Measurements from ENCODE around the gene APCDD1L.

Gene APCDD1L

GRCh38 chr20:58453391-58453790 is 61.8 kb downstream of the APCDD1L start:
- H3K36me3 ChIP-seq (ENCODE audit: insufficient read depth, low read length), result peaks cover 8% of the 10 kb centered on the region
- no peak overlapping the region for H3K9ac ChIP-seq (ENCODE audit: insufficient read length)
- no peak overlapping the region for H3K4me3 ChIP-seq
- no peak for DNase-seq (ENCODE audit: low read depth, low spot score)
- no peak overlapping the region for H3K27ac ChIP-seq
- H3K9me3 ChIP-seq (ENCODE audit: low read depth, low read length), result 0 out of 2 replicates have a peak, but pooled peaks cover 8% of the 10 kb centered on the region
- TF ChIP-seq POLR2AphosphoS5 (IDR thresholded peaks at IDR 0.05; ENCODE audit: borderline replicate concordance, low read depth, low read length), result no peak
- TF ChIP-seq FOXP2 (optimal IDR thresholded peaks at IDR 0.05; ENCODE audit: control extremely low read depth, extremely low read length, insufficient read depth), result no peak
- TF ChIP-seq EZH2 (IDR thresholded peaks at IDR 0.05), result no peak

GRCh38 chr20:58452667-58453255 is 62.4 kb downstream of the APCDD1L start:
- TF ChIP-seq POLR2AphosphoS5 (IDR thresholded peaks at IDR 0.05; ENCODE audit: borderline replicate concordance, low read depth, low read length), result no peak
- no peak for TF ChIP-seq FOXP2 (optimal IDR thresholded peaks at IDR 0.05; ENCODE audit: control extremely low read depth, extremely low read length, insufficient read depth)
- TF ChIP-seq EZH2 (IDR thresholded peaks at IDR 0.05), result no peak
- Histone ChIP-seq H3K27ac (no peak overlapping the region), H3K9ac (ENCODE audit: insufficient read length) (no peak overlapping the region), H3K4me3 (no peak overlapping the region), H3K9me3 (ENCODE audit: low read depth, low read length) (0 out of 2 replicates have a peak, but pooled peaks cover 8% of the 10 kb centered on the region), H3K36me3 (ENCODE audit: insufficient read depth, low read length) (peaks cover 14% of the 10 kb centered on the region)
- no peak for DNase-seq (ENCODE audit: low read depth, low spot score)

GRCh38 chr20:58450254-58450653 is 64.9 kb downstream of the APCDD1L start:
- DNase-seq (ENCODE audit: low read depth, low spot score), result no peak
- Histone ChIP-seq H3K36me3 (ENCODE audit: insufficient read depth, low read length) (peaks cover 34% of the 10 kb centered on the region), H3K9ac (ENCODE audit: insufficient read length) (no peak overlapping the region)

GRCh38 chr20:58449681-58450221 is 65.4 kb downstream of the APCDD1L start:
- Histone ChIP-seq H3K4me3 (no peak overlapping the region), H3K36me3 (ENCODE audit: insufficient read depth, low read length) (peaks cover 39% of the 10 kb centered on the region), H3K9ac (ENCODE audit: insufficient read length) (no peak overlapping the region), H3K9me3 (ENCODE audit: low read depth, low read length) (0 out of 2 replicates have a peak, but pooled peaks cover 8% of the 10 kb centered on the region), H3K27ac (no peak overlapping the region)
- DNase-seq (ENCODE audit: low read depth, low spot score), result no peak
- TF ChIP-seq POLR2AphosphoS5 (IDR thresholded peaks at IDR 0.05; ENCODE audit: borderline replicate concordance, low read depth, low read length), result no peak
- TF ChIP-seq FOXP2 (optimal IDR thresholded peaks at IDR 0.05; ENCODE audit: control extremely low read depth, extremely low read length, insufficient read depth), result no peak
- TF ChIP-seq EZH2 (IDR thresholded peaks at IDR 0.05), result no peak

More at GRCh38 chr20:58450254-58450653, 64.9 kb downstream of the APCDD1L start:
- Histone ChIP-seq H3K27ac (no peak overlapping the region), H3K4me3 (no peak overlapping the region), H3K9me3 (ENCODE audit: low read depth, low read length) (0 out of 2 replicates have a peak, but pooled peaks cover 8% of the 10 kb centered on the region)
- TF ChIP-seq FOXP2 (optimal IDR thresholded peaks at IDR 0.05; ENCODE audit: control extremely low read depth, extremely low read length, insufficient read depth) (no peak), EZH2 (IDR thresholded peaks at IDR 0.05) (no peak), POLR2AphosphoS5 (IDR thresholded peaks at IDR 0.05; ENCODE audit: borderline replicate concordance, low read depth, low read length) (no peak)

- peaks cover 47% of the 10 kb centered on the region for H3K36me3 ChIP-seq (ENCODE audit: insufficient read depth, low read length)
- no peak for DNase-seq (ENCODE audit: low read depth, low spot score)
- no peak overlapping the region for H3K4me3 ChIP-seq
- no peak overlapping the region for H3K9ac ChIP-seq (ENCODE audit: insufficient read length)
- TF ChIP-seq POLR2AphosphoS5 (IDR thresholded peaks at IDR 0.05; ENCODE audit: borderline replicate concordance, low read depth, low read length) (no peak), EZH2 (IDR thresholded peaks at IDR 0.05) (no peak), FOXP2 (optimal IDR thresholded peaks at IDR 0.05; ENCODE audit: control extremely low read depth, extremely low read length, insufficient read depth) (no peak)
- H3K9me3 ChIP-seq (ENCODE audit: low read depth, low read length), result 0 out of 2 replicates have a peak, but pooled peaks cover under 1% of the 10 kb centered on the region
- H3K27ac ChIP-seq, result no peak overlapping the region
Observed at GRCh38 chr20:58448958-58449357, 66.2 kb downstream of the APCDD1L start.

GRCh38 chr20:58447511-58448391 is 67.4 kb downstream of the APCDD1L start:
- no peak for DNase-seq (ENCODE audit: low read depth, low spot score)

GRCh38 chr20:58446960-58447265 is 68.3 kb downstream of the APCDD1L start:
- no peak overlapping the region for H3K9ac ChIP-seq (ENCODE audit: insufficient read length)
- H3K36me3 ChIP-seq (ENCODE audit: insufficient read depth, low read length), result peaks cover 66% of the 10 kb centered on the region
- no peak for DNase-seq (ENCODE audit: low read depth, low spot score)
- no peaks in the 10 kb centered on the region for H3K9me3 ChIP-seq (ENCODE audit: low read depth, low read length)
- H3K4me3 ChIP-seq, result no peak overlapping the region
- no peak overlapping the region for H3K27ac ChIP-seq
- no peak for TF ChIP-seq FOXP2 (optimal IDR thresholded peaks at IDR 0.05; ENCODE audit: control extremely low read depth, extremely low read length, insufficient read depth)
- no peak for TF ChIP-seq POLR2AphosphoS5 (IDR thresholded peaks at IDR 0.05; ENCODE audit: borderline replicate concordance, low read depth, low read length)
- TF ChIP-seq EZH2 (IDR thresholded peaks at IDR 0.05), result no peak

More at GRCh38 chr20:58447511-58448391, 67.4 kb downstream of the APCDD1L start:
- peaks cover 59% of the 10 kb centered on the region for H3K36me3 ChIP-seq (ENCODE audit: insufficient read depth, low read length)
- no peak overlapping the region for H3K4me3 ChIP-seq
- no peak overlapping the region for H3K27ac ChIP-seq
- no peak for TF ChIP-seq FOXP2 (optimal IDR thresholded peaks at IDR 0.05; ENCODE audit: control extremely low read depth, extremely low read length, insufficient read depth)
- no peak for TF ChIP-seq EZH2 (IDR thresholded peaks at IDR 0.05)
- no peak for TF ChIP-seq POLR2AphosphoS5 (IDR thresholded peaks at IDR 0.05; ENCODE audit: borderline replicate concordance, low read depth, low read length)
- H3K9ac ChIP-seq (ENCODE audit: insufficient read length), result no peak overlapping the region
- no peaks in the 10 kb centered on the region for H3K9me3 ChIP-seq (ENCODE audit: low read depth, low read length)

GRCh38 chr20:58446264-58446959 is 68.8 kb downstream of the APCDD1L start:
- Histone ChIP-seq H3K27ac (no peak overlapping the region), H3K9me3 (ENCODE audit: low read depth, low read length) (no peaks in the 10 kb centered on the region), H3K4me3 (no peak overlapping the region), H3K36me3 (ENCODE audit: insufficient read depth, low read length) (peaks cover 69% of the 10 kb centered on the region), H3K9ac (ENCODE audit: insufficient read length) (no peak overlapping the region)
- no peak for DNase-seq (ENCODE audit: low read depth, low spot score)
- TF ChIP-seq POLR2AphosphoS5 (IDR thresholded peaks at IDR 0.05; ENCODE audit: borderline replicate concordance, low read depth, low read length) (no peak), EZH2 (IDR thresholded peaks at IDR 0.05) (no peak), FOXP2 (optimal IDR thresholded peaks at IDR 0.05; ENCODE audit: control extremely low read depth, extremely low read length, insufficient read depth) (no peak)
